NCI-H1048 (cell line): Measurements from ENCODE around the gene TNFRSF9.

ENCODE experiments used
- DNase-seq: peaks from one replicate; lab custom pipeline; 2025; lab: John Stamatoyannopoulos, UW

TNFRSF9 gene

GRCh38 chr1:7873801-7874795 lies 66.5 kb downstream of the TNFRSF9 start:
- DNase-seq: no peak

GRCh38 chr1:7871136-7871535 lies 69.5 kb downstream of the TNFRSF9 start:
- no peak for DNase-seq

DNA sequence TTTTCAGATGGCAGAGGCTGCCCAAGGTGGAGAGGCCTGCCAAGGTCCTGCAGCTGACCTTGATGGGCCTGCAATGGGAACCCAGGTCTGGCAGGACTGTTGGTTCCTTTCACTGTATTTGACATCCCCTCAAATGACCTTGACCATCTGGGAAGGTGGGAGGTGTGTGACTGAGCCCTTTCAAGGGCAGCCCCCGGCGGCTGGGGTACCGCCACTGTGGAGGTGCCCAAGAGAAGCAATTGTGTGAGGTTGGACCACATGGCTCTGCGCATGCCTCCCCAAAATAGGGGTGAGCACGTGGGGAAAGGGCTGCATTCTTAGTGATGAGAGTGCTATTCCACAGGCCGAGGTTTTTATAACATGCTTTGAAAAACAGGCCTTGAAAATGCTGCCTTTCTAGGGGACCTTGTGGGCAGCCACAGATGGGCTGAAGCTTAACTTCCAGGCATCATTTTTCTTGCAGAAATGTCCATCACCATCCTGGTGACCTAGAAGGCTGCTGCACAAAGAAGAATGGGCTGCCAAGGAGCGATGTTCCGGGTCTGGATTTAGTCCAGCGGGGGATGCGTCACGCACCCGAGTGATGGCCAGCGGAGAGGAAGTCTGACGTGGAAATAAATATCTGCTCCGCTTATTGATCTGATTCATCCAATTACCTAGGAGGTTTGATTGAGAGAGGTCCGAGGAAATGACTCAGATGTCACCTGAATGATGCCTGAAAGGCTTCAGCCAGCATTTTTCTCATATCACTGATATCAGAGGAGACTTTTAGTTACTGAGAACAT lies 71.3 kb downstream of the TNFRSF9 start:
- DNase-seq: no peak

- no peak for DNase-seq
Observed at GRCh38 chr1:7868070-7868780, 72.4 kb downstream of the TNFRSF9 start.

- DNase-seq: no peak
Observed at GRCh38 chr1:7865978-7866377, 74.7 kb downstream of the TNFRSF9 start.
